Measurements from ENCODE around the gene FRMD7.

DNA sequence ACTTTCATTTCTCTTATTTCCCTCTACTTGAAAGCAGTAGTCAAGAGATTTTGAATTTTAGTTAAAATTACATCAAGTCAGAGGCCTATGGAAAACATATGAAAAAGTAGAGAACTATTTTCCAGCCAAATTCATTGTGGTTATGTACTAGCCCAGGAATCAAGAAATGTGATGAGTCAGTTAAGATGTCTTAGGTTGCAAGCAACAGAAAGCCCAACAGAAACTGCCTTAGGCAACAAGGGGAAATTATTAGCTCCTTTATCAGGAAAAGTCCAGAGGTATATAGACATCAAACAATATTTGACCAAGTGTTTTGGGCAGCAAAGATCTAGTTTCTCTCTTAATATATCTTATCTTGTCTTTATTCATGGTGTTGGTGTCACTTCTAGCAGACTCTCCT lies 37.8 kb upstream of the FRMD7 start:
- TF ChIP-seq CTCF (IDR thresholded peaks at IDR 0.05) (no peak), POLR2A (IDR thresholded peaks at IDR 0.05) (no peak)

All from ovary (tissue), 3 donors.